Neural progenitor cell (in vitro differentiated cells): ENCODE measurements around the gene ZIC3.

Experiments
- CTCF ChIP-seq: fragments of 200-600 bp; sonication (generic); IDR thresholded peaks from 2 replicates; pipeline ENCODE4 v1.5.1; 2017; ENCODE audit warnings: antibody characterized with exemption, mild to moderate bottlenecking
- EZH2 ChIP-seq: fragments of 200-600 bp; sonication (generic); IDR thresholded peaks from 2 replicates; pipeline ENCODE4 v1.6.1; 2017; ENCODE audit warnings: antibody characterized with exemption, mild to moderate bottlenecking, moderate library complexity
- EZH2phosphoT487 ChIP-seq: fragments of 200-600 bp; sonication (generic); IDR thresholded peaks from 2 replicates; pipeline ENCODE4 v1.6.1; 2017; ENCODE audit warnings: antibody characterized with exemption

- TF ChIP-seq CTCF (no peak), EZH2 (no peak), EZH2phosphoT487 (no peak)
Measured at GRCh38 chrX:137575596-137576255, 9.8 kb downstream of the ZIC3 start.
